ENCODE data around the gene PPL.

- TF ChIP-seq CTCF (IDR thresholded peaks at IDR 0.05) (no peak), POLR2A (IDR thresholded peaks at IDR 0.05) (no peak), EP300 (IDR thresholded peaks at IDR 0.05) (no peak)
Observed at GRCh38 chr16:4890026-4890425, 46.9 kb downstream of the PPL start.
